ENCODE measurements around the gene NRXN2. TPM values are rescaled to one million over a fixed set of nuclear protein-coding genes. Genes with fewer than 3 reads are reported as not detected.

NRXN2 gene
- total RNA-seq, 1 donor from 2014 or later: 2.2 TPM

DNA sequence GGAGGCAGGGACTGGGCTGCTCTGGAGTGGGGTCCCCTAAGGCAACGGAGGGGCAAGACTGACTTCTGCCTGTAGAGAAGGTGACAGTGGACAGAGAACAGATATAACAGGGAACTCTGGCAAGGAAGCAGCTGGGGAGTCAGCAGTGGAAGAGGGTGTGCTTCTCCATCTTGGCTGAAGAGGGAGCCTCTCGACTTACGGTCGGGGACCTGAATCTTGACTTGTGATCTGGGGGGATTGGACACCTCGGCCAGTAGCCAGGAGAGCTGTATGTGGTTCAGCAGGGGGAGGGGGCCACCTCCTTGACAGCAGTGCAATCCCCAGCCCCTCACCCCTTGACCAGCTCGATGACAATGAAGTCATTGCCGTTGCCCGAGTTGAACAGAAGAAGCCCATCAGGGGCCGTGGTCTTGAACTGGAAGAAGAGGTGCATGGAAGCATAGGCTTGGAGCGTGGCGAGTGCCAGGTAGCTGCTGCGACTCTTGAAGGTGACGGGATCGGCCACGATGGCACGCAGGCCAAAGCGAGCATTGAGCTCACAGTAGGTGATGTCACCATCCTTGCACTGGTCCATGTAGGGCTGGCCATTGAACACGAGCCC is 72.0 kb downstream of the NRXN2 start:
- Mint-ChIP-seq H3K4me1 (peaks cover 20% of the 10 kb centered on the region), H3K27me3 (ENCODE audit: insufficient read depth, low read depth) (peaks cover 14% of the 10 kb centered on the region), H3K9me3 (no peaks in the 10 kb centered on the region), H3K27ac (no peak overlapping the region), H3K4me3 (peak overlapping the region; percentile 15), H3K36me3 (no peaks in the 10 kb centered on the region)
- no peaks in the 10 kb centered on the region for H3K79me2 ChIP-seq (ENCODE audit: low read depth)
- H2AFZ ChIP-seq (replicated peaks): no peak overlapping the region
- DNase-seq (ENCODE audit: low spot score): peak; percentile 72
- no peaks in the 10 kb centered on the region for H3K36me3 ChIP-seq
- H3K4me3 ChIP-seq: no peak overlapping the region
- H3K4me2 ChIP-seq: no peak overlapping the region
- no peak overlapping the region for H3K9ac ChIP-seq
- H3F3A ChIP-seq (ENCODE audit: low read depth): no peaks in the 10 kb centered on the region
- no peaks in the 10 kb centered on the region for H3K27me3 ChIP-seq
- no peaks in the 10 kb centered on the region for H4K20me1 ChIP-seq (ENCODE audit: low read depth)
- no peaks in the 10 kb centered on the region for H3K9me3 ChIP-seq (ENCODE audit: low read depth)
- H3K27ac ChIP-seq: no peak overlapping the region
- peaks cover 2% of the 10 kb centered on the region for H3K4me1 ChIP-seq
- TF ChIP-seq, protein P1, sequence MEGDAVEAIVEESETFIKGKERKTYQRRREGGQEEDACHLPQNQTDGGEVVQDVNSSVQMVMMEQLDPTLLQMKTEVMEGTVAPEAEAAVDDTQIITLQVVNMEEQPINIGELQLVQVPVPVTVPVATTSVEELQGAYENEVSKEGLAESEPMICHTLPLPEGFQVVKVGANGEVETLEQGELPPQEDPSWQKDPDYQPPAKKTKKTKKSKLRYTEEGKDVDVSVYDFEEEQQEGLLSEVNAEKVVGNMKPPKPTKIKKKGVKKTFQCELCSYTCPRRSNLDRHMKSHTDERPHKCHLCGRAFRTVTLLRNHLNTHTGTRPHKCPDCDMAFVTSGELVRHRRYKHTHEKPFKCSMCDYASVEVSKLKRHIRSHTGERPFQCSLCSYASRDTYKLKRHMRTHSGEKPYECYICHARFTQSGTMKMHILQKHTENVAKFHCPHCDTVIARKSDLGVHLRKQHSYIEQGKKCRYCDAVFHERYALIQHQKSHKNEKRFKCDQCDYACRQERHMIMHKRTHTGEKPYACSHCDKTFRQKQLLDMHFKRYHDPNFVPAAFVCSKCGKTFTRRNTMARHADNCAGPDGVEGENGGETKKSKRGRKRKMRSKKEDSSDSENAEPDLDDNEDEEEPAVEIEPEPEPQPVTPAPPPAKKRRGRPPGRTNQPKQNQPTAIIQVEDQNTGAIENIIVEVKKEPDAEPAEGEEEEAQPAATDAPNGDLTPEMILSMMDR (IDR thresholded peaks at IDR 0.05): peak; percentile 55
- no peak for TF ChIP-seq EZH2 (IDR thresholded peaks at IDR 0.05)

GRCh38 chr11:64649291-64649697 is 73.7 kb downstream of the NRXN2 start:
- TF ChIP-seq, protein P1 (IDR thresholded peaks at IDR 0.05): peak; percentile 79
- TF ChIP-seq EZH2 (IDR thresholded peaks at IDR 0.05) (no peak), EZH2phosphoT487 (IDR thresholded peaks at IDR 0.05) (no peak)
- H3K9me3 Mint-ChIP-seq: no peaks in the 10 kb centered on the region
- no peaks in the 10 kb centered on the region for H4K20me1 ChIP-seq (ENCODE audit: low read depth)
- H3K79me2 ChIP-seq (ENCODE audit: low read depth): no peaks in the 10 kb centered on the region
- H2AFZ ChIP-seq (replicated peaks): no peak overlapping the region
- H3K27me3 Mint-ChIP-seq (ENCODE audit: insufficient read depth, low read depth): peaks cover 12% of the 10 kb centered on the region
- no peaks in the 10 kb centered on the region for H3K36me3 ChIP-seq
- no peaks in the 10 kb centered on the region for H3K36me3 Mint-ChIP-seq
- H3K27me3 ChIP-seq: peaks cover 10% of the 10 kb centered on the region
- H3K9ac ChIP-seq: no peak overlapping the region
- no peak overlapping the region for H3K27ac ChIP-seq
- H3K4me2 ChIP-seq: no peak overlapping the region
- H3K4me3 ChIP-seq: no peak overlapping the region
- no peaks in the 10 kb centered on the region for H3K9me3 ChIP-seq (ENCODE audit: low read depth)
- peaks cover 8% of the 10 kb centered on the region for H3F3A ChIP-seq (ENCODE audit: low read depth)
- H3K4me1 ChIP-seq: peaks cover 9% of the 10 kb centered on the region
- H3K4me1 Mint-ChIP-seq: peaks cover 31% of the 10 kb centered on the region
- H3K27ac Mint-ChIP-seq: peak overlapping the region; percentile 80
- peak; percentile 85 for DNase-seq (ENCODE audit: low spot score)
- no peak overlapping the region for H3K4me3 Mint-ChIP-seq

GRCh38 chr11:64648551-64648950 is 74.4 kb downstream of the NRXN2 start:
- TF ChIP-seq, protein P1 (IDR thresholded peaks at IDR 0.05): no peak
- TF ChIP-seq EZH2 (IDR thresholded peaks at IDR 0.05) (no peak), EZH2phosphoT487 (IDR thresholded peaks at IDR 0.05) (no peak)
- no peaks in the 10 kb centered on the region for H3K36me3 Mint-ChIP-seq

More at GRCh38 chr11:64648551-64648950, 74.4 kb downstream of the NRXN2 start:
- no peak overlapping the region for H3K27ac ChIP-seq
- H3K9ac ChIP-seq: no peak overlapping the region
- Mint-ChIP-seq H3K4me3 (peak overlapping the region; percentile 41), H3K9me3 (no peaks in the 10 kb centered on the region), H3K27me3 (ENCODE audit: insufficient read depth, low read depth) (peaks cover 17% of the 10 kb centered on the region), H3K27ac (no peak overlapping the region), H3K4me1 (peaks cover 37% of the 10 kb centered on the region)
- peaks cover 14% of the 10 kb centered on the region for H3K4me1 ChIP-seq
- H4K20me1 ChIP-seq (ENCODE audit: low read depth): no peaks in the 10 kb centered on the region
- H3K27me3 ChIP-seq: peaks cover 17% of the 10 kb centered on the region
- H3K79me2 ChIP-seq (ENCODE audit: low read depth): no peaks in the 10 kb centered on the region
- no peaks in the 10 kb centered on the region for H3K9me3 ChIP-seq (ENCODE audit: low read depth)
- H3F3A ChIP-seq (ENCODE audit: low read depth): peaks cover 15% of the 10 kb centered on the region
- no peak overlapping the region for H2AFZ ChIP-seq (replicated peaks)
- H3K36me3 ChIP-seq: no peaks in the 10 kb centered on the region
- no peak for DNase-seq (ENCODE audit: low spot score)
- no peak overlapping the region for H3K4me2 ChIP-seq
- no peak overlapping the region for H3K4me3 ChIP-seq
